Measurements from ENCODE around the gene OMG. TPM values are rescaled to one million over a fixed set of nuclear protein-coding genes. Genes with fewer than 3 reads are reported as not detected.

OMG gene, protein sequence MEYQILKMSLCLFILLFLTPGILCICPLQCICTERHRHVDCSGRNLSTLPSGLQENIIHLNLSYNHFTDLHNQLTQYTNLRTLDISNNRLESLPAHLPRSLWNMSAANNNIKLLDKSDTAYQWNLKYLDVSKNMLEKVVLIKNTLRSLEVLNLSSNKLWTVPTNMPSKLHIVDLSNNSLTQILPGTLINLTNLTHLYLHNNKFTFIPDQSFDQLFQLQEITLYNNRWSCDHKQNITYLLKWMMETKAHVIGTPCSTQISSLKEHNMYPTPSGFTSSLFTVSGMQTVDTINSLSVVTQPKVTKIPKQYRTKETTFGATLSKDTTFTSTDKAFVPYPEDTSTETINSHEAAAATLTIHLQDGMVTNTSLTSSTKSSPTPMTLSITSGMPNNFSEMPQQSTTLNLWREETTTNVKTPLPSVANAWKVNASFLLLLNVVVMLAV
- total RNA-seq = 0.73 and 1.8 TPM in 2 replicates

DNA sequence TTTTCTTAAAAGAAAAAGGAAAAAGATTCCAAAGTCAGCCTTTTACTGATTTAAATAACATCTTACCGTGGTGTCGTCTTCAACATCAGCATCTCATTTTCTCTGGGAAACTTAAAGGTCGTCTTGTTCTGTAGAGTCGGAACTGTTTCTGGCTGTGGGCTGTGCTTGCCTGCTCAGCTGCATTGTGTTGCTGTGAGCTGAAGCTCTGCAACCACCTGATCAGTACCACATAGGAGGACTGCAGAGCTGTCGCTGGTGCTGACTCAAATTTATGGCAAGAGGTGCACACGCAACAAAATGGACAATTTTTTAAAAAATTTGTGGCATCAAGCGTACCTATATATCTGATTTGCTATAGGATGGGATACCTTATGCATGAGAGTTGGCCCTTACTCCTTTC lies at the start of gene OMG:
OMG (minus strand) TSS at position 150 of the 400 bp plus-strand sequence. CDS start 908 bp downstream, outside the sequence.

DNA sequence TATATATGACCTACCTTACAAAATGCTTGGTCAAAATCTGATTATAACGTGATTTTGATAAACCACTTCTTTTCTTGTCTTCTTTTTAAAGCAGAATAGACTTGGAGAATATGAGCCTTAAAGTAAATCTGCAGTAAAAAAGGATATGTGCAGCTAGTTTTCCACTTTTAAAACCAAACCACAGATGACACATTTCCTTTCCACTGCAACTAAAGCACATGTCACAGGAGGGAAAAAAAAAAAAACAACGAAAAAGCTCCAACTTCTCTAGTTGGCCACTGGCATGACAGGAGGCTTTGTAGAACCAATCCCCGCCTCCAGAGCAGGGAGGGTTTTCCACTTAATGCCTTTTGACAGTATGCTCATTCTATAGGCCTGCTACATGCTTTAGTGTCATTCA lies 24.4 kb upstream of the OMG start, which contains the start of gene EVI2A:
EVI2A (minus strand) TSS at position 142 of the 400 bp plus-strand sequence. CDS start 2,609 bp downstream, outside the sequence.

DNA sequence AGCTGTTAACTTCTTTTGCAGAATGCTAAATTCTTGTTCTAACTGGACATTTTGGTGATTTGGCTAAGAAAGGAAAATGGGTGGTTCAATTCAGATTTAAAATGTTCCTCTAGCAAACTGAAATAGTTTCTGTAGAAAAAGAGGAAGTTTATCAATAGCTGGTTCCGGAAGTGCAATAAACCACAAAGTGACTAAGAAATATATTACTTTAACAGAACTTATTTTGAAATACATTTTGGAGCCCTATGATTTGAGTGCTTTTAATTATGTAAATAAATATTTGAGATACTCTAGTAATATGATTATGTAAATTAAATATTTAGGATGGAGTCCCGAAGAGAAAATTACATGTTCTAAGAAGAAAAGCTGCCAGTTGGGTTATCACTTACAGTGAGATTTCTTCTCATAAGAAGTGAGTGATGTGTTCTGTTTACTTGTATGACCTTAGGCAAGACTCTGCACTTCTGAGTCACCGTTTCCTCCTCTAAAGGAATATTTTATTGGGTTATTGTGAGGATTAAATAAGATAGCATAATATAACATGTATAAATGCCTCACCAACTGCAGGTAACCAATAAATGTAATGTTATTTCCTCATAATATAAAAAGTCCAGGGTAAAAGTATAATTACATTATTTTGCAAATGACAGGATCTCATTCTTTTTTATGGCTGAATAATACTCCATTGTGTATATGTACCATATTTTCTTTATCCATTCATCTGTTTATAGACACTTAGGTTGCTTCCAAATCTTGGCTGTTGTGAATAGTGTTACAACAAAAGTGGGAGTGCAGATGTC lies 17.1 kb upstream of the OMG start, which contains the start of gene EVI2B:
EVI2B (minus strand) TSS at position 73 of the 800 bp plus-strand sequence. CDS start 8,445 bp downstream, outside the sequence.

Other genes with a start within 250 kb of the OMG start
- 48.1 and 63.1 TPM in 2 replicates for gene NF1, start 202.3 kb downstream of the OMG start, total RNA-seq
- gene EVI2B, start 16.8 kb upstream of the OMG start, total RNA-seq = 1.4 and 2.6 TPM in 2 replicates
- gene EVI2A, start 24.4 kb upstream of the OMG start, total RNA-seq = 6.5 and 14.0 TPM in 2 replicates
- 0.20 and 0.37 TPM in 2 replicates for gene RAB11FIP4, start 94.4 kb upstream of the OMG start, total RNA-seq